Hematopoietic multipotent progenitor cell treated with erythropoietin and hydrocortisone succinate and interleukin-3 and kit ligand, for 4 days (in vitro differentiated cells): ENCODE data around the gene EXOSC7.
"Not testable (repeated sequence)": the region's sequence is repeated elsewhere in the genome, so short reads cannot be mapped to it uniquely, and the experiment has no call there.

Experiments used
- DNase-seq: peaks from one replicate; pipeline ENCODE4 v3.0.0-alpha.2; 2015

The EXOSC7 gene

GRCh38 chr3:44976002-44976815 is at the start of gene EXOSC7, which contains the start of gene ZDHHC3:
TSS of gene EXOSC7 (plus strand) at chr3:44976244. CDS start at chr3:44976278, 34 bp downstream.
TSS of gene ZDHHC3 (minus strand) at chr3:44976174. CDS start at chr3:44959436, 16,738 bp downstream.
- peak; percentile 94 for DNase-seq

- peak; percentile 94 for DNase-seq
These were observed 49.1 kb upstream of the EXOSC7 start for GRCh38 chr3:44926921-44927320.

DNA sequence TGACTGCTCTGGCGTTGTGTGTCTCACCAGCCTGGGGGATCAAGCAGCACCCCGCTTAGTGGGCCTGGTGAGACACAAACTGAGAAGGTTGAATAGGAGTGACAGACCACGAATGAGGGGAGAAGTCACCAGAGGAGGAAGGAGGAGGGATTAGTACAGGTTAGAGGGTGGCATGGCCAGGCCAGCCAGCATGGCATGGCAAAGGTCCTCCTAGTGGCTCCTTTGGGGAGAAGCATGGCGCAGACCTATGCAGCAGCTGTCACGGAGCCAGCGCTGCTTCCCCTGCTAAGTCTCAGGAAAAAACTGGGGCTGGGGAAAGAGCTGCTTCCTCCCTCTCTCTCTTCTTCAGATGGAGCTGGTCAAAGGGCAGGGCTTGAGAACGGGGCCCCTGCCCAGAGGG is 48.7 kb upstream of the EXOSC7 start:
- peak; percentile 45 for DNase-seq

DNA sequence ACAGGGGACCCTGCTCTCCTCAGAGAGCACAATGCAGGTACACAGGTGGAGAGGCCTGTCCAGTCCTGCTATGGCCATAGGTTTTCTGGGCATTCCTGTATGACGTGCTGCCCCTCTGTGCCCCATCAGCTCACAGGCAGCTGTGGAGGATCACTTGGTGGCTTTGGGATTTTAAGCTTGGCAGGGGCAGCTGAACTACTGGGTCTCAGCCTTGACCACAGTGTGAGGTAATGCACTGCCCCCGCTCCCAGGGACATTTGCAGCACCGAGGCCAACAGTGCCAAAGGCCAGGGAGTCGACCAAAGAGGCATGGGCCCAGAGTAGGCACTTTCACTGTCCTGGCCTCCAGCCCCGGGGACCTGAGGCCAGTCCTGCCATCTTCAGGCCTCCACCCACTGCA is 46.3 kb upstream of the EXOSC7 start:
- DNase-seq, result no peak

GRCh38 chr3:44930911-44931310 is 45.1 kb upstream of the EXOSC7 start:
- no peak for DNase-seq

- no peak for DNase-seq
These were observed 44.3 kb upstream of the EXOSC7 start for GRCh38 chr3:44931791-44932190.

- no peak for DNase-seq
These were observed 43.8 kb upstream of the EXOSC7 start for GRCh38 chr3:44932271-44932670.

GRCh38 chr3:44932986-44933944 is 42.8 kb upstream of the EXOSC7 start:
- DNase-seq, result no peak

GRCh38 chr3:44939581-44940036 is 36.4 kb upstream of the EXOSC7 start:
- DNase-seq, result no peak

- DNase-seq, result no peak
These were observed 33.7 kb upstream of the EXOSC7 start for GRCh38 chr3:44942202-44942921.

DNA sequence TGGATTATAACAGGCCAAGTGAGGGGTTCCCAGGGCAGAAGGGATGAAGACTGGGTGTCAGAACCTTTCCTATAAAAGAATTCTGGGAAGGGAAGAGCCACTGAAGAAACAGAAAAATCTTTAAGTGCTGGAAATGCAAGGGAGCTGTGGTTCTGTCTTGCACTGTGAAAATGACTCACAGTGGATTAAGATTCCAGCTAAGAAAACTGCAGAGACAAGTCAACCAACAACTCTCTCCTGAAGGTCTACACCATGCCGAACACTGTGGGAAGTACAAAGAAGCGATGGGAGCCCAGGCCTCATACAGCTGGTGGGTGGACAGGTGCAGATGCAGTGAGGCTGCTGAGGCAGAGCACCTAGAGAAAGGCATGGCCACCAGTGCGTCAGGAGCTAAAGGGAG is 27.8 kb upstream of the EXOSC7 start:
- DNase-seq, result no peak

DNA sequence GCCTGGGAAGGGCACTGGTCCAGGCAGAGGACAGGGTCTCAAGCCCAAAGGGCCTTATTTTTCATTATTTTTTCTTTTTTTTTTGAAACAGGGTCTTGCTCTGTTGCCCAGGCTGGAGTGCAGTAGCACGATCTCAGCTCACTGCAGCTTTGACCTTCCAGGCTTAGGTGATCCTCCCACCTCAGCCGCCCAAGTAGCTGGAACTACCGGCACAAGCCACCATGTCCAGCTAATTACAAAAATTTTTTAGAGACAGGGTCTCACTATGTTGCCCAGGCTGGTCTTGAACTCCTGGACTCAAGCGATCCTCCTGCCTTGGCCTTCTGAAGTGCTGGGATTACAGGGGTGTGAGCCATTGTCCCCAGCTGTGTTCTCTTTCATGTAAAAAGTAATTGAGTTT is 26.3 kb upstream of the EXOSC7 start:
- DNase-seq, result not testable (repeated sequence)

DNA sequence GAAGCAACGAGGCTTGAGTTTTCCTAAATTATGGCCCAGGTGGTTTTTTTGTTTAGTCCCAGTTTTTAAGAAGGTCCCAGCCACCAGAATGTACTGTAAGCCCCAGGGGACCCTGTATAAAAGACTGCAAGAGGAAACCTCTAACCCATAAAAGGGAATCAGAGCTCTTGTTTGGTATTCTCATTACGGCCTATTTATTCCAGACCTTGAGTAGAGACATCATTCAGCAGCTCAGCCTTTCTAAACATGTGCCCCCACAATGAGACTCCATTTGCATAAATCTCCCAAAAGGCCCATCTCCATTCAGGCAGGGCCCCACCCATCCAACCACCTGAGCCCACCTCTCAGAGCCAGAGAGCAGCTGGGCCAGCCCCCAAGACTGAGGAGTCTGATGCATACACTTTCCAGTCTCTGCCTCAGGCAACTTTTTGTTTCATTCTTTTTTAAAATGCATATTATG is 25.7 kb upstream of the EXOSC7 start:
- no peak for DNase-seq

- DNase-seq, result no peak
These were observed 23.4 kb upstream of the EXOSC7 start for GRCh38 chr3:44952689-44953088.

DNA sequence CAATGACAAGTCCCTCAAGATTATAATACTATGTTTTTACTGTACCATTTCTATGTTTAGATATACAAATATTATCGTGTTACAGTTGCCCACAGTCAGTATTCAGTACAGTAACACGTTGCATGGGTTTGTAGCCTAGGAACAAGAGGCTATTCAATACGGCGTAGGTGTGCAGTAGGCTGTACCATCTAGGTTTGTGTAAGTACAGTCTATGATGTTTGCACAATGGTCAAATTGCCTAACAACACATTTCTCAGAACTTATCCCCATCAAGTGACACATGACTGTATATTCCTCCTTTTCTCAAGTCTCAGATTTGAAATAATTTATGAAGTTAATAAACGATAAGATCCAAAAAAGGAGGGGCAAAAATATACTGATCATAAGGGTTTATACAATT is 21.7 kb upstream of the EXOSC7 start:
- no peak for DNase-seq

DNA sequence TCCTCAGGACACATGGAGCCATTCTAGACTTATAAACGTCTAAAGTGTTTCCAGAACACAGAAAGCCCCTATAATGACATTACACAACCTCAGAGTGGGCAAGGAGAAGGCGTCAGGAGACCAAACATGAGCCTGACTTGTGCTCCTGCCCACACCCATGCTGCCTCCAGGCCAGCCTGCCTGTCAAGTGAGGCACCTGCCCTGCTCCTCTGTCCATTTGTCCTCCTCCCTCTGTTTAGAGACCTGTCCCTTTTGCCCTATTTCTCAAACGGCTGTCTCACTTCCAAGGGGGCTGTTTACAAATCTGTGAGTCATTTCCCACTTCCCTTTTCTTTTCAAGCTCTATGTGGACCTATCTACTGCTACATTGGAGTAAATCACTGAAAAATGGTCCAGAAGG is 21.1 kb upstream of the EXOSC7 start:
- DNase-seq, result peak; percentile 64

- no peak for DNase-seq
These were observed 20.1 kb upstream of the EXOSC7 start for GRCh38 chr3:44955917-44956316.

GRCh38 chr3:44957986-44958385 is 18.1 kb upstream of the EXOSC7 start:
- DNase-seq, result no peak

DNA sequence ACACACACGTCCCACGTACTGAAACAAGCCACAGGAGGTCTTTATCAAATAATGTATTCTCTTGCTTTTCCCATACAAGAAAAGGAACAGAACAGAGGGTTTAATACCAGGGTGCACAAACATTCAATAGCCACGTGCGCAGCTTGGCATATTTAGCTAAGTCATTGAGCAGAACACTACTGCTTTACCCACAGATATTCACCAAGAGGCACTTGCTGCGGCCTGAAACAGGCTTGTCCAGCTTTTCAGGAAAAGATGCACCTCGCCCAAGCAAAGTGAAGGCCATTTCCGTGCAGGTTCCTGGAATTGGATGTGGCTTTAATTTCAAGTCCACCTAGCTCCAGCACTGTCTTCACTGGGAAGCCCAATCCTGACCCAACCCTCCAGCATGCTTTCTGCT is 17.7 kb upstream of the EXOSC7 start:
- no peak for DNase-seq

GRCh38 chr3:44960387-44961026 is 15.5 kb upstream of the EXOSC7 start:
- peak; percentile 29 for DNase-seq

DNA sequence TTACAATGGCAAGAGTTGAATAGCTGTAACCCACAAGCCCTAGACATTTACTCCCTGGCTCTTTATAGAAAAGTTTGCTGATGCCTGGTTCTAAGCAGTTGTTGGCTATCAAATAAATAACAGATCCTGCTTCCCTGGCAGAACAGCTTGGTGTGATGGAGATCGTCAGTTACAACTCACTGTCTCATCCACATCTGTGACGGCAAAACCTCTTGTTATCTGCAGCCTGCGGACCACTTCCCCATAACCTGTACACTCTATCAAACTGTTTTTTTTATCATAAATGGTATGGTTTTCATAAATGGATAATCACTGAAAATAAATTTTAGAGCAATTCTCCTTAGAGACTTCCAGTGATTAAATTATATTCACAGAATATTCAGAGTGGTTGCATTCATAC is 14.2 kb upstream of the EXOSC7 start:
- DNase-seq, result peak; percentile 63
